B cell (primary cell): Measurements from ENCODE around the gene KCNS1. TPM values are rescaled to one million over a fixed set of nuclear protein-coding genes. Genes with fewer than 3 reads are reported as not detected.

Experiments
- ATAC-seq: fragments of 200-7000 bp; cut with Tn5 transposase; one replicate; pipeline ENCODE4 v1.10.0; 2021; ENCODE audit warnings: low read depth, mild to moderate bottlenecking, moderate number of reproducible peaks, moderate library complexity
- CTCF ChIA-PET: fragments of 350-600 bp; sonication (Branson Sonifier 250); formaldehyde crosslinking; loops from one replicate; lab custom pipeline; 2021; ENCODE audit warnings: antibody characterized with exemption, inconsistent platforms; lab: Charles Lee
- POLR2A ChIA-PET: fragments of 350-600 bp; sonication (Branson Sonifier 250); formaldehyde crosslinking; loops from one replicate; lab custom pipeline; 2021; ENCODE audit warnings: antibody characterized with exemption; lab: Charles Lee
- DNase-seq: peaks from one replicate; pipeline ENCODE4 v3.0.0; 2013
- H2AFZ ChIP-seq: 2 replicates; pipeline ENCODE4 v1.6.1; 2012; ENCODE audit warnings: mild to moderate bottlenecking, low read depth, low read length; ENCODE audit not compliant: insufficient read depth, poor library complexity, severe bottlenecking
- H3K27ac ChIP-seq, 2 donors: 1 replicate in 1 of 2; 2 replicates in 1 of 2; pipeline ENCODE4 v1.5.1; 2012 to 2013; ENCODE audit warnings: low read length in 2 of 2, mild to moderate bottlenecking in 2 of 2, moderate library complexity in 1 of 2
- H3K27me3 ChIP-seq, 4 experiments: fragments of 200-600 bp in 1 of 4; sonication (generic) in 1 of 4; replicated peaks in 1 of 4; 1 replicate in 2 of 4; 2 replicates in 2 of 4; pipeline versions ENCODE4 v1.6.1 to v1.7.0; 2013 to 2016; ENCODE audit warnings: low read length in 3 of 4, mild to moderate bottlenecking in 2 of 4, mixed read lengths in 1 of 4, moderate library complexity in 1 of 4; ENCODE audit not compliant: insufficient read depth in 4 of 4, control insufficient read depth in 3 of 4; ENCODE audit errors: control extremely low read depth in 1 of 4
- H3K36me3 ChIP-seq, 2 experiments: replicated peaks in 1 of 2; 1 replicate in 1 of 2; 2 replicates in 1 of 2; pipeline versions ENCODE4 v1.6.1 to v1.7.1; 2013; ENCODE audit warnings: low read length in 1 of 2; ENCODE audit not compliant: insufficient read depth in 2 of 2, control insufficient read depth in 1 of 2; ENCODE audit errors: control extremely low read depth in 1 of 2, extremely low read depth in 1 of 2
- H3K4me1 ChIP-seq, 2 donors: fragments of 200-600 bp in 1 of 2; sonication (generic) in 1 of 2; 1 replicate in 1 of 2; 2 replicates in 1 of 2; pipeline versions ENCODE4 v1.5.1 to v1.6.1; 2013 to 2017; ENCODE audit warnings: low read length in 2 of 2; ENCODE audit not compliant: control insufficient read depth in 2 of 2, insufficient read depth in 2 of 2
- H3K4me2 ChIP-seq: replicated peaks from 2 replicates; pipeline ENCODE3; 2012; ENCODE audit warnings: mild to moderate bottlenecking, low read depth, low read length; ENCODE audit not compliant: poor library complexity, severe bottlenecking
- H3K4me3 ChIP-seq, 5 experiments: fragments of 200-600 bp in 1 of 5; sonication (generic) in 1 of 5; 1 replicate in 3 of 5; 2 replicates in 2 of 5; pipeline versions ENCODE4 v1.5.1 to v1.7.0; 2011 to 2016; ENCODE audit warnings: low read length in 4 of 5, mild to moderate bottlenecking in 4 of 5, low read depth in 2 of 5, control low read depth in 1 of 5, moderate library complexity in 1 of 5; ENCODE audit not compliant: insufficient read depth in 1 of 5; ENCODE audit errors: control extremely low read depth in 1 of 5, extremely low read depth in 1 of 5
- H3K79me2 ChIP-seq: fragments of 200-600 bp; sonication (generic); one replicate; pipeline ENCODE4 v1.6.0; 2016; ENCODE audit warnings: low read length; ENCODE audit not compliant: control insufficient read depth, insufficient read depth
- H3K9ac ChIP-seq: fragments of 200-600 bp; sonication (generic); 2 replicates; pipeline ENCODE4 v1.6.1; 2017; ENCODE audit warnings: mild to moderate bottlenecking, low read length, moderate library complexity
- H3K9me3 ChIP-seq, 3 donors: one replicate each; pipeline versions ENCODE4 v1.6.1 to v1.7.1; 2013; ENCODE audit warnings: low read length in 2 of 3; ENCODE audit not compliant: control insufficient read depth in 2 of 3, insufficient read depth in 1 of 3; ENCODE audit errors: control extremely low read depth in 1 of 3
- H4K20me1 ChIP-seq: 2 replicates; pipeline ENCODE4 v1.6.0; 2012; ENCODE audit warnings: mild to moderate bottlenecking, low read length; ENCODE audit not compliant: insufficient read depth, control insufficient read depth, poor library complexity, severe bottlenecking
- H3K27ac Mint-ChIP-seq: one replicate; pipeline ENCODE4 v1.8.0; 2021; ENCODE audit warnings: mixed read lengths
- H3K27me3 Mint-ChIP-seq: one replicate; pipeline ENCODE4 v1.8.0; 2021; ENCODE audit warnings: mixed read lengths
- H3K4me1 Mint-ChIP-seq: one replicate; pipeline ENCODE4 v1.8.0; 2021; ENCODE audit warnings: mixed read lengths
- H3K4me3 Mint-ChIP-seq: one replicate; pipeline ENCODE4 v1.8.0; 2021; ENCODE audit warnings: mixed read lengths
- H3K9me3 Mint-ChIP-seq: one replicate; pipeline ENCODE4 v1.8.0; 2022; ENCODE audit warnings: mixed read lengths; ENCODE audit not compliant: insufficient read depth
- EZH2 ChIP-seq: IDR thresholded peaks from 2 replicates; pipeline ENCODE4 v1.6.1; 2012; ENCODE audit warnings: borderline replicate concordance, low read depth, mild to moderate bottlenecking, moderate library complexity, low read length; ENCODE audit not compliant: insufficient read depth, poor library complexity, severe bottlenecking
- WGBS: methylation state at CpG from one replicate; pipeline ENCODE4 v1.1.5; 2013; ENCODE audit warnings: missing lambda C conversion rate; ENCODE audit not compliant: insufficient coverage; 5-methylcytosine and 5-hydroxymethylcytosine counted together
- intact Hi-C: fragments of 100-400 bp; cut with micrococcal nuclease; formaldehyde crosslinking; loops from one replicate; pipeline ENCODE4 v1.10.0; 2022
- polyA plus RNA-seq: library from polyadenylated mRNA; depleted of rRNA; stranded (reverse); fragments of >200 nt; gene quantifications from 2 replicates; pipeline ENCODE4 v1.2.3, GENCODE V29; 2012
- total RNA-seq, 2 donors: library from RNA; stranded (reverse); fragments of 120-200 nt in 1 of 2; gene quantifications; 1 replicate in 1 of 2; 2 replicates in 1 of 2; pipeline versions ENCODE4 v1.2.3 to v1.2.4, GENCODE V29; 2013 to 2022
- TF ChIP-seq, protein P1 (sequence below): fragments of 200-600 bp; IDR thresholded peaks from one replicate; pipeline ENCODE4 v1.8.0; 2022; ENCODE audit warnings: antibody characterized with exemption, mild to moderate bottlenecking

KCNS1 gene
- total and polyA plus RNA-seq, 2 donors (not counting 1 experiment from before 2014, with no cell fraction given): 0.04 TPM; not detected in 1

GRCh38 chr20:45121388-45121787, 20.5 kb upstream of the KCNS1 start:
- CTCF ChIA-PET: interaction anchor here (0.8 to 1.3 kb wide), 2 partner anchors 9 to 77 kb away, joined by 4 to 5 read pairs; no protein-coding TSS in a partner anchor
- TF ChIP-seq, protein P1, sequence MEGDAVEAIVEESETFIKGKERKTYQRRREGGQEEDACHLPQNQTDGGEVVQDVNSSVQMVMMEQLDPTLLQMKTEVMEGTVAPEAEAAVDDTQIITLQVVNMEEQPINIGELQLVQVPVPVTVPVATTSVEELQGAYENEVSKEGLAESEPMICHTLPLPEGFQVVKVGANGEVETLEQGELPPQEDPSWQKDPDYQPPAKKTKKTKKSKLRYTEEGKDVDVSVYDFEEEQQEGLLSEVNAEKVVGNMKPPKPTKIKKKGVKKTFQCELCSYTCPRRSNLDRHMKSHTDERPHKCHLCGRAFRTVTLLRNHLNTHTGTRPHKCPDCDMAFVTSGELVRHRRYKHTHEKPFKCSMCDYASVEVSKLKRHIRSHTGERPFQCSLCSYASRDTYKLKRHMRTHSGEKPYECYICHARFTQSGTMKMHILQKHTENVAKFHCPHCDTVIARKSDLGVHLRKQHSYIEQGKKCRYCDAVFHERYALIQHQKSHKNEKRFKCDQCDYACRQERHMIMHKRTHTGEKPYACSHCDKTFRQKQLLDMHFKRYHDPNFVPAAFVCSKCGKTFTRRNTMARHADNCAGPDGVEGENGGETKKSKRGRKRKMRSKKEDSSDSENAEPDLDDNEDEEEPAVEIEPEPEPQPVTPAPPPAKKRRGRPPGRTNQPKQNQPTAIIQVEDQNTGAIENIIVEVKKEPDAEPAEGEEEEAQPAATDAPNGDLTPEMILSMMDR: no peak
- no peak for TF ChIP-seq EZH2

GRCh38 chr20:45119556-45120266, 18.8 kb upstream of the KCNS1 start:
- Histone ChIP-seq H3K27ac (no peak overlapping the region), H3K4me3 (no peak overlapping the region), H3K27me3 (peaks cover 0 to 7% (median 3%) of the 10 kb centered on the region in 4 experiments), H3K4me1 (no peaks in the 10 kb centered on the region), H4K20me1 (no peaks in the 10 kb centered on the region), H2AFZ (no peak overlapping the region), H3K79me2 (no peaks in the 10 kb centered on the region), H3K9me3 (peaks cover 0 to 5% (median 0%) of the 10 kb centered on the region in 3 donors), H3K9ac (no peak overlapping the region), H3K4me2 (no peak overlapping the region), H3K36me3 (no peaks in the 10 kb centered on the region)
- Mint-ChIP-seq H3K9me3 (no peaks in the 10 kb centered on the region), H3K27ac (no peak overlapping the region), H3K4me1 (no peaks in the 10 kb centered on the region), H3K4me3 (no peak overlapping the region), H3K27me3 (peaks cover 47% of the 10 kb centered on the region)
- ChIA-PET CTCF (interaction anchor here (0.6 kb wide), 1 partner anchor 288 kb away, joined by 3 read pairs; no protein-coding TSS in a partner anchor), POLR2A (no interaction called here)
- TF ChIP-seq EZH2: no peak
- TF ChIP-seq, protein P1: no peak
- WGBS: no CpG with 5 or more reads among the region's 2 CpGs
- no peak for DNase-seq
- intact Hi-C loops: no loop called here
- no peak for ATAC-seq

More at GRCh38 chr20:45121388-45121787, 20.5 kb upstream of the KCNS1 start:
- DNase-seq (no peak), ATAC-seq (no peak)
- H2AFZ ChIP-seq: no peak overlapping the region
- H3K36me3 ChIP-seq: no peaks in the 10 kb centered on the region
- H3K27me3 Mint-ChIP-seq: peaks cover 52% of the 10 kb centered on the region
- no peaks in the 10 kb centered on the region for H3K79me2 ChIP-seq
- no peak overlapping the region for H3K27ac Mint-ChIP-seq
- H3K4me1 Mint-ChIP-seq: no peaks in the 10 kb centered on the region
- no peak overlapping the region for H3K4me3 ChIP-seq
- no peak overlapping the region for H3K9ac ChIP-seq
- H3K4me2 ChIP-seq: no peak overlapping the region
- H3K27ac ChIP-seq: no peak overlapping the region
- H4K20me1 ChIP-seq: no peaks in the 10 kb centered on the region
- no peaks in the 10 kb centered on the region for H3K4me1 ChIP-seq
- peaks cover 0 to 7% (median 4%) of the 10 kb centered on the region in 4 experiments for H3K27me3 ChIP-seq
- no peak overlapping the region for H3K4me3 Mint-ChIP-seq
- intact Hi-C loops: no loop called here
- H3K9me3 ChIP-seq: peaks cover 0 to 5% (median 0%) of the 10 kb centered on the region in 3 donors
- WGBS: no CpG with 5 or more reads among the region's 2 CpGs
- no peaks in the 10 kb centered on the region for H3K9me3 Mint-ChIP-seq
- POLR2A ChIA-PET: no interaction called here
